Measurements from ENCODE around the gene CARD9.

The CARD9 gene

DNA sequence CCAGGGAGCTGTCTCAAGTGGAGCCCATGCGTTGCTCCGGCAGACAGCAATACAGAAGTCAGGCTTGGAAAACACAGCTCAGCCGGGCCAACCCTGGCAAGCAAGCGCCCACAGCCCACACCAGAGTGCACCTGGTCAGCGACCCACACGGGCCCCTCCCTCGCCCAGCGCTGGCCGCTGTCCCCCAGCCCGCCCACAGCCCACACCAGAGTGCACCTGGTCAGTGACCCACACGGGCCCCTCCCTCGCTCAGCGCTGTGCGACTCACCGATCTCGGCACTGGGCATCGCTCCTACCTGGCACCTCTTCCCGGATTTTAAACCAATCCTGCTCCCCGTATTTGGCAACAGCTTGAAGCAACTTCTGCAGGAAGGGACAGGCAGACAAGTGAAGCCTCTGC is 13.7 kb upstream of the CARD9 start:
- DNase-seq (ENCODE audit: low read depth) = no peak
- TF ChIP-seq, protein P1, sequence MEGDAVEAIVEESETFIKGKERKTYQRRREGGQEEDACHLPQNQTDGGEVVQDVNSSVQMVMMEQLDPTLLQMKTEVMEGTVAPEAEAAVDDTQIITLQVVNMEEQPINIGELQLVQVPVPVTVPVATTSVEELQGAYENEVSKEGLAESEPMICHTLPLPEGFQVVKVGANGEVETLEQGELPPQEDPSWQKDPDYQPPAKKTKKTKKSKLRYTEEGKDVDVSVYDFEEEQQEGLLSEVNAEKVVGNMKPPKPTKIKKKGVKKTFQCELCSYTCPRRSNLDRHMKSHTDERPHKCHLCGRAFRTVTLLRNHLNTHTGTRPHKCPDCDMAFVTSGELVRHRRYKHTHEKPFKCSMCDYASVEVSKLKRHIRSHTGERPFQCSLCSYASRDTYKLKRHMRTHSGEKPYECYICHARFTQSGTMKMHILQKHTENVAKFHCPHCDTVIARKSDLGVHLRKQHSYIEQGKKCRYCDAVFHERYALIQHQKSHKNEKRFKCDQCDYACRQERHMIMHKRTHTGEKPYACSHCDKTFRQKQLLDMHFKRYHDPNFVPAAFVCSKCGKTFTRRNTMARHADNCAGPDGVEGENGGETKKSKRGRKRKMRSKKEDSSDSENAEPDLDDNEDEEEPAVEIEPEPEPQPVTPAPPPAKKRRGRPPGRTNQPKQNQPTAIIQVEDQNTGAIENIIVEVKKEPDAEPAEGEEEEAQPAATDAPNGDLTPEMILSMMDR (IDR thresholded peaks at IDR 0.05; ENCODE audit: insufficient read depth, low read depth, low read length, missing control alignments) = no peak
- no peak overlapping the region for H3K4me3 ChIP-seq (ENCODE audit: low read depth, low read length)

DNA sequence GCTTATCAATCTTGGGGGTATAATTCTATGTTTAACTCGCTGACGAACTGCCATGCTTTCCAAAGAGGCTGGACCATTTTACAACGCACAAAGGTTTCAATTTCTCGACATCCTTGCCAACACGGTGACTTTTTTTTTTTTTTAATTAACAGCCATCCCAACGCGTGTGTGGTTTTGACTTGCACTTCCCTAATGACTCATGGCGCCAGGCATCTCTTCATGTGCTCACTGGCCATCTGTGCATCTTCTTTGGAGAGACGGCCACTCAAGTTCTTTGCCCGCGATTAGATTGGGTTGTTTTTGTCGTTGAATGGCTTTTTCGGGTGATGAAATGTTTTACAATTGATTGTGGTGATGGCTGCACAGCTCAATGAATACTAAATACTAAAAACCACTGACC is 12.5 kb upstream of the CARD9 start:
- no peak overlapping the region for H3K4me3 ChIP-seq (ENCODE audit: low read depth, low read length)
- no peak for DNase-seq (ENCODE audit: low read depth)
- TF ChIP-seq, protein P1 (IDR thresholded peaks at IDR 0.05; ENCODE audit: insufficient read depth, low read depth, low read length, missing control alignments) = no peak

DNA sequence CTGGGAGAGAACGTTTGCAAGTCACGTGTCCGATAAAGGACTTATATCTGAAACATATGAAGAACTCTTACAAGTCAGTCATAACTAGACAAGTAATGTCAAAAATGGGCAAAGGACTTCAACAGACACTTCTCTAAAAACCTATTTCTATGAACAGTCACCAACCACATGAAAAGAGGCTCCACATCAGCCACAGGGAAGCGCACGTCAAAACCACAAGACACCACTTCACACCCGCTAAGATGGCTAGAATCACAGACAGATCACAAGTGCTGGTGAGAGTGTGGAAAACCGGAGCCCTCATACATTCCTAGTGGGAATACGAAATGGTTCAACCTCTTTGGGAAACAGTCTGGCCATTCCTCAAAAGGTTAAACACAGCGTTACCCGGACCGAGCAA is 11.5 kb upstream of the CARD9 start:
- no peak for DNase-seq (ENCODE audit: low read depth)
- no peak overlapping the region for H3K4me3 ChIP-seq (ENCODE audit: low read depth, low read length)
- TF ChIP-seq, protein P1 (IDR thresholded peaks at IDR 0.05; ENCODE audit: insufficient read depth, low read depth, low read length, missing control alignments) = no peak

DNA sequence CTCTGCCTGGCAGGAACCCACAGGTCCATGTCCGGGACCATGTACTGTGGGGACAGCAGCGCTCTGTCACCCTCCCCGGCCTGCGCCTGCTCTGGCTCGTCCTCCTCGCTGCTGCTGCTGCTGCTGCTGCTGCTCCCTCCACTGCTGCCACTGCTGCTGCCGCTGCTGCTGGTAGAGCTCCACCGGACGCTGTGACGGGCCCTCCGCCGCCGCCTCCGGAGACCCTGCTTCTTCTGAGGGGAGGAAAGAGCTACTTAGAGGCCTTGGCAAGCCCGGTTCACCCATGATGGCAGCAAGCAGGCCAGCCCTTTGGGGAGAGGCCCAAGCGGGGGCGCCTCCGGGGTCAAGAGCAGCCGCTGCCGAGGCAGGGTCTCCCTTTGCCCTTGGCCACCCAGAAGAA is 10.0 kb upstream of the CARD9 start:
- TF ChIP-seq, protein P1 (IDR thresholded peaks at IDR 0.05; ENCODE audit: insufficient read depth, low read depth, low read length, missing control alignments) = no peak
- no peak overlapping the region for H3K4me3 ChIP-seq (ENCODE audit: low read depth, low read length)
- DNase-seq (ENCODE audit: low read depth) = no peak

DNA sequence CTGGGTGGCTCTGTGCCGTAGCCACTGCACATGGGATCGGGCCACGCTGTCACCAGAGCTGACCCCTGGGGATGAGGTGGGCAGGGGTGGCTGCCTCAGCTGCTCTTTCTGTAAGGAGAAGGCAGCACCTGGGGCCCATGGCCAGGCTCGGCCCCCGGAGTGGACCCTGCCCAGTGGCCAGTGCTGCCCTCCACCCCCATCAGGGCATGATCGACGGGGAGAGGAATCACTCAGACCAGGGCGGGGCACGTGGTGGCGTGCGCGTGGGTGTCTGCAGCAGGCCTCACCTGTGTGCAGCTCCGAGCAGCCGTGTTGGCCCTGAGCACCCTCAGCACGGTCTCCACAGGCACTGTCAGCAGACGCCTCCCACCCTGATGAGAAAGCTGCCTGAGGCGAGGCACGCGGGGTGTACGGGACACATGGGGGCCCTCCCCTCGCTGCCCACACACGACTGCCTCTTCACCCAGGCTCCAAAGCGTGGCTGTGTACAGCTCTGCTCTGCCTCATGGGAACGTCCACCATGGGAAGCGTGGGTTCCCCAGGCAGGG is 8.6 kb upstream of the CARD9 start:
- TF ChIP-seq, protein P1 (IDR thresholded peaks at IDR 0.05; ENCODE audit: insufficient read depth, low read depth, low read length, missing control alignments) = no peak
- no peak for DNase-seq (ENCODE audit: low read depth)
- H3K4me3 ChIP-seq (ENCODE audit: low read depth, low read length) = no peak overlapping the region

DNA sequence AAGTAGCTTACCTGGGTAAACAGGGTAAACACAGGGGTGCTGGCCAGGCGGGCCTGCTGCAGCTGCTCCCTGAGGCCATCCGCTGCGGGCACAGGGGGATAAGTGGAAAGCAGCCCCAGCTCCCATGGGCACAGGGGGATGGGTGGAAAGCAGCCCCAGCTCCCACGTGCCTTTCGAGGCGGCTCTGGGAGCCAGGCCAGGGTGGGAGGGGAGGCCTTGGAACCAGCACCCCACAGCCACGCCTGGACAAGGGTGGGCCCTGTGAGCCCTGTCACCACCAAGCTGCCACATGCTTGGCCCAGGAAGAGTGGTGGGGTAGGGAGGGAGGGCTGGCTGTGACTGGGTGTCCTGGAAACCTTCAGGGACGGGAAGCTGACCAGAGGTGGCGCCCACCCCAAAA is 7.8 kb upstream of the CARD9 start:
- no peak for DNase-seq (ENCODE audit: low read depth)
- TF ChIP-seq, protein P1 (IDR thresholded peaks at IDR 0.05; ENCODE audit: insufficient read depth, low read depth, low read length, missing control alignments) = no peak
- H3K4me3 ChIP-seq (ENCODE audit: low read depth, low read length) = no peak overlapping the region

DNA sequence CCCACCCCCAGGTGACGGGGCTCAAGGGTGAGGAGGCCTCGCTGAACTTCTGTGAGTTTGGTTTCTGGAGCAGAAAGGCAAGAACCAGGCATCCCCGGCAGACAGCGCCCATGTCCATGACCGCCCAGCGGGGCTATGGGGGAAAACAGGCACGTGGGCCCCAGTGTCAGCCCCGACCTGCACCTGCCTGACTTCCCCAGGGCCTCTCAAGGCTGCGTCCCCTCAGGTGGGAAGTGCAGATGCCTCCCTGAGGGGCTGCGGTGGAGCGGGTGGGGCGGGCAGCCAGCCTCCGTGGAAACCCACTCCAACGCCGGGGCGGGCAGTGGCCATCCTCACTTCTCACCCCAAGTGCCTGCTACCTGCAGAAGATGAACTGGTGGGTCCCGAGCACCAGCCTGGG is 6.9 kb upstream of the CARD9 start:
- TF ChIP-seq, protein P1 (IDR thresholded peaks at IDR 0.05; ENCODE audit: insufficient read depth, low read depth, low read length, missing control alignments) = no peak
- no peak for DNase-seq (ENCODE audit: low read depth)
- H3K4me3 ChIP-seq (ENCODE audit: low read depth, low read length) = no peak overlapping the region

Measured in GM12865 (cell line).